ENCODE measurements around the gene OTULINL.

GRCh38 chr5:14608169-14608568, 26.6 kb downstream of the OTULINL start:
- TF ChIP-seq POLR2A (IDR thresholded peaks at IDR 0.05) (no peak), CTCF (IDR thresholded peaks at IDR 0.05) (no peak)

Data from adrenal gland (tissue), 5 donors.